Loucy (cell line): ENCODE data around the gene LCN15.

Experiments used
- CTCF ChIP-seq: fragments of 200-600 bp; sonication (generic); conservative IDR thresholded peaks from 2 replicates; pipeline ENCODE4 v1.5.1; 2014; ENCODE audit warnings: mild to moderate bottlenecking, antibody characterized with exemption, low read length
- EZH2phosphoT487 ChIP-seq: fragments of 200-600 bp; IDR thresholded peaks from 2 replicates; pipeline ENCODE4 v1.6.1; 2018; ENCODE audit warnings: antibody characterized with exemption, mild to moderate bottlenecking, moderate library complexity, borderline replicate concordance

- TF ChIP-seq CTCF (no peak), EZH2phosphoT487 (no peak)
Observed at GRCh38 chr9:136748666-136749611, 15.4 kb downstream of the LCN15 start.
